ENCODE measurements around the gene TRAPPC6A. TPM values are rescaled to one million over a fixed set of nuclear protein-coding genes. Genes with fewer than 3 reads are reported as not detected.

Gene TRAPPC6A
- total RNA-seq, 1 experiment from 2014 or later = 59.7 TPM

GRCh38 chr19:45184115-45184514 lies 6.1 kb upstream of the TRAPPC6A start (continued):
- TF ChIP-seq ZNF219 (CRISPR knock-in tag; IDR thresholded peaks at IDR 0.05; ENCODE audit: borderline replicate concordance) = no peak
- TF ChIP-seq RORB (CRISPR knock-in tag; IDR thresholded peaks at IDR 0.05) = no peak
- TF ChIP-seq MLX (CRISPR knock-in tag; IDR thresholded peaks at IDR 0.05) = no peak
- TF ChIP-seq, protein P1, sequence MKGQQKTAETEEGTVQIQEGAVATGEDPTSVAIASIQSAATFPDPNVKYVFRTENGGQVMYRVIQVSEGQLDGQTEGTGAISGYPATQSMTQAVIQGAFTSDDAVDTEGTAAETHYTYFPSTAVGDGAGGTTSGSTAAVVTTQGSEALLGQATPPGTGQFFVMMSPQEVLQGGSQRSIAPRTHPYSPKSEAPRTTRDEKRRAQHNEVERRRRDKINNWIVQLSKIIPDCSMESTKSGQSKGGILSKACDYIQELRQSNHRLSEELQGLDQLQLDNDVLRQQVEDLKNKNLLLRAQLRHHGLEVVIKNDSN (CRISPR knock-in tag; IDR thresholded peaks at IDR 0.05) = no peak
- no peak for TF ChIP-seq CREM (CRISPR knock-in tag; IDR thresholded peaks at IDR 0.05)
- no peak for TF ChIP-seq ZNF232 (CRISPR knock-in tag; IDR thresholded peaks at IDR 0.05)
- TF ChIP-seq IRF2 (CRISPR knock-in tag; IDR thresholded peaks at IDR 0.05; ENCODE audit: borderline replicate concordance, low read depth) = no peak
- TF ChIP-seq, protein P2, sequence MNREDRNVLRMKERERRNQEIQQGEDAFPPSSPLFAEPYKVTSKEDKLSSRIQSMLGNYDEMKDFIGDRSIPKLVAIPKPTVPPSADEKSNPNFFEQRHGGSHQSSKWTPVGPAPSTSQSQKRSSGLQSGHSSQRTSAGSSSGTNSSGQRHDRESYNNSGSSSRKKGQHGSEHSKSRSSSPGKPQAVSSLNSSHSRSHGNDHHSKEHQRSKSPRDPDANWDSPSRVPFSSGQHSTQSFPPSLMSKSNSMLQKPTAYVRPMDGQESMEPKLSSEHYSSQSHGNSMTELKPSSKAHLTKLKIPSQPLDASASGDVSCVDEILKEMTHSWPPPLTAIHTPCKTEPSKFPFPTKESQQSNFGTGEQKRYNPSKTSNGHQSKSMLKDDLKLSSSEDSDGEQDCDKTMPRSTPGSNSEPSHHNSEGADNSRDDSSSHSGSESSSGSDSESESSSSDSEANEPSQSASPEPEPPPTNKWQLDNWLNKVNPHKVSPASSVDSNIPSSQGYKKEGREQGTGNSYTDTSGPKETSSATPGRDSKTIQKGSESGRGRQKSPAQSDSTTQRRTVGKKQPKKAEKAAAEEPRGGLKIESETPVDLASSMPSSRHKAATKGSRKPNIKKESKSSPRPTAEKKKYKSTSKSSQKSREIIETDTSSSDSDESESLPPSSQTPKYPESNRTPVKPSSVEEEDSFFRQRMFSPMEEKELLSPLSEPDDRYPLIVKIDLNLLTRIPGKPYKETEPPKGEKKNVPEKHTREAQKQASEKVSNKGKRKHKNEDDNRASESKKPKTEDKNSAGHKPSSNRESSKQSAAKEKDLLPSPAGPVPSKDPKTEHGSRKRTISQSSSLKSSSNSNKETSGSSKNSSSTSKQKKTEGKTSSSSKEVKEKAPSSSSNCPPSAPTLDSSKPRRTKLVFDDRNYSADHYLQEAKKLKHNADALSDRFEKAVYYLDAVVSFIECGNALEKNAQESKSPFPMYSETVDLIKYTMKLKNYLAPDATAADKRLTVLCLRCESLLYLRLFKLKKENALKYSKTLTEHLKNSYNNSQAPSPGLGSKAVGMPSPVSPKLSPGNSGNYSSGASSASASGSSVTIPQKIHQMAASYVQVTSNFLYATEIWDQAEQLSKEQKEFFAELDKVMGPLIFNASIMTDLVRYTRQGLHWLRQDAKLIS (CRISPR knock-in tag; IDR thresholded peaks at IDR 0.05; ENCODE audit: borderline replicate concordance) = no peak
- no peak for TF ChIP-seq ESRRA (CRISPR knock-in tag; IDR thresholded peaks at IDR 0.05; ENCODE audit: borderline replicate concordance)
- TF ChIP-seq, protein P3, sequence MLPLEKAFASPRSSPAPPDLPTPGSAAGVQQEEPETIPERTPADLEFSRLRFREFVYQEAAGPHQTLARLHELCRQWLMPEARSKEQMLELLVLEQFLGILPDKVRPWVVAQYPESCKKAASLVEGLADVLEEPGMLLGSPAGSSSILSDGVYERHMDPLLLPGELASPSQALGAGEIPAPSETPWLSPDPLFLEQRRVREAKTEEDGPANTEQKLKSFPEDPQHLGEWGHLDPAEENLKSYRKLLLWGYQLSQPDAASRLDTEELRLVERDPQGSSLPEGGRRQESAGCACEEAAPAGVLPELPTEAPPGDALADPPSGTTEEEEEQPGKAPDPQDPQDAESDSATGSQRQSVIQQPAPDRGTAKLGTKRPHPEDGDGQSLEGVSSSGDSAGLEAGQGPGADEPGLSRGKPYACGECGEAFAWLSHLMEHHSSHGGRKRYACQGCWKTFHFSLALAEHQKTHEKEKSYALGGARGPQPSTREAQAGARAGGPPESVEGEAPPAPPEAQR (CRISPR knock-in tag; IDR thresholded peaks at IDR 0.05) = no peak
- TF ChIP-seq HMGXB4 (CRISPR knock-in tag; IDR thresholded peaks at IDR 0.05) = no peak

DNA sequence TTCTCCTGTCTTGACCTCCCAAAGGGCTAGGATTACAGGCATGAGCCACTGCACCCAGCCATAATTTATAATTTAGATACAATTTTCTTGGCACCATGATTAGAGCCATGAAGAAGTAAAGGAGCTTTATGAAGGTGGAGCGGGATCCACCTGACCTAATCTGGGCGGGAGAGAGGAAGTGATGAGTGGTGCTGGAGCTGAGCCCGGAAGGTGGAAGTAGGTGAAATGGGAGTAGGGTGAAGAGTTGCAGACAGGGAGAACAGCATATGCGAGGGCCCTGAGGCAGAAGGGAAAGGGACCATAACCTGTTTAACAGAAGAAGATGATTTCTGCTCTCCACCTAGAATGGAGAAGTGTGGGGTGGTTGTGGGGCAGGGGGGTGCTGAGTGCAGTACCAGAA lies 4.7 kb upstream of the TRAPPC6A start:
- H3K27me3 Mint-ChIP-seq (ENCODE audit: low read depth) = peaks cover 8% of the 10 kb centered on the region; the same call in 1 of the 2 replicates
- POLR2A ChIA-PET = interaction anchor here (0.6 kb wide), 1 partner anchor 527 kb away, joined by 3 read pairs; no protein-coding TSS in a partner anchor

More for the DNA sequence above, 4.7 kb upstream of the TRAPPC6A start:
- H3K4me1 Mint-ChIP-seq = peaks cover 8% of the 10 kb centered on the region; the same call in 1 of the 2 replicates
- H3K9me3 Mint-ChIP-seq = no peaks in the 10 kb centered on the region
- no peaks in the 10 kb centered on the region for H3K36me3 Mint-ChIP-seq
- ATAC-seq = no peak
- CTCF ChIA-PET = interaction anchor here (0.8 kb wide), 1 partner anchor 39 kb away, joined by 4 read pairs; no protein-coding TSS in a partner anchor
- 0 out of 2 replicates have a peak overlapping the region, but pooled peaks have one; percentile 14 for H3K27ac Mint-ChIP-seq
- no peak overlapping the region for H3K4me3 Mint-ChIP-seq
- TF ChIP-seq, protein P4, sequence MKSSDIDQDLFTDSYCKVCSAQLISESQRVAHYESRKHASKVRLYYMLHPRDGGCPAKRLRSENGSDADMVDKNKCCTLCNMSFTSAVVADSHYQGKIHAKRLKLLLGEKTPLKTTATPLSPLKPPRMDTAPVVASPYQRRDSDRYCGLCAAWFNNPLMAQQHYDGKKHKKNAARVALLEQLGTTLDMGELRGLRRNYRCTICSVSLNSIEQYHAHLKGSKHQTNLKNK (CRISPR knock-in tag; IDR thresholded peaks at IDR 0.05) = no peak
- no peak for TF ChIP-seq TEAD1 (CRISPR knock-in tag; IDR thresholded peaks at IDR 0.05)
- TF ChIP-seq, protein P5, sequence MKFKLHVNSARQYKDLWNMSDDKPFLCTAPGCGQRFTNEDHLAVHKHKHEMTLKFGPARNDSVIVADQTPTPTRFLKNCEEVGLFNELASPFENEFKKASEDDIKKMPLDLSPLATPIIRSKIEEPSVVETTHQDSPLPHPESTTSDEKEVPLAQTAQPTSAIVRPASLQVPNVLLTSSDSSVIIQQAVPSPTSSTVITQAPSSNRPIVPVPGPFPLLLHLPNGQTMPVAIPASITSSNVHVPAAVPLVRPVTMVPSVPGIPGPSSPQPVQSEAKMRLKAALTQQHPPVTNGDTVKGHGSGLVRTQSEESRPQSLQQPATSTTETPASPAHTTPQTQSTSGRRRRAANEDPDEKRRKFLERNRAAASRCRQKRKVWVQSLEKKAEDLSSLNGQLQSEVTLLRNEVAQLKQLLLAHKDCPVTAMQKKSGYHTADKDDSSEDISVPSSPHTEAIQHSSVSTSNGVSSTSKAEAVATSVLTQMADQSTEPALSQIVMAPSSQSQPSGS (CRISPR knock-in tag; IDR thresholded peaks at IDR 0.05; ENCODE audit: borderline replicate concordance, low read depth) = no peak
- no peak for DNase-seq (ENCODE audit: low spot score)
